SK-N-SH treated with all-trans-retinoic acid at 6 μM for 48 hours (cell line): ENCODE results near the gene EEFSEC.

Experiments
- ATAC-seq: fragments of 200-7000 bp; cut with Tn5 transposase; 3 replicates; pipeline ENCODE4 v1.9.1; 2020; ENCODE audit warnings: mild to moderate bottlenecking, moderate library complexity
- ARNTL ChIP-seq: fragments of 450-650 bp; formaldehyde crosslinking; IDR thresholded peaks from 2 replicates; pipeline ENCODE4 v1.5.0; 2020; ENCODE audit warnings: low read depth, mild to moderate bottlenecking, moderate library complexity, borderline replicate concordance
- BACH2 ChIP-seq: fragments of 250-450 bp; sonication (Bioruptor Pico); IDR thresholded peaks from 2 replicates; pipeline ENCODE4 v1.9.0; 2021; ENCODE audit warnings: mild to moderate bottlenecking, borderline replicate concordance
- ESRRG ChIP-seq: fragments of 250-450 bp; sonication (Bioruptor Pico); IDR thresholded peaks from 2 replicates; pipeline ENCODE4 v1.6.1; 2021; ENCODE audit warnings: mild to moderate bottlenecking
- GLIS3 ChIP-seq: fragments of 250-450 bp; sonication (Bioruptor Pico); IDR thresholded peaks from 2 replicates; pipeline ENCODE4 v1.5.0; 2020; ENCODE audit warnings: mild to moderate bottlenecking, moderate library complexity
- PPARA ChIP-seq: fragments of 250-450 bp; sonication (Bioruptor Pico); IDR thresholded peaks from 2 replicates; pipeline ENCODE4 v1.5.0; 2020; ENCODE audit warnings: mild to moderate bottlenecking, borderline replicate concordance
- RARB ChIP-seq: fragments of 250-450 bp; sonication (Bioruptor Pico); IDR thresholded peaks from 2 replicates; pipeline ENCODE4 v1.8.0; 2021; ENCODE audit warnings: mild to moderate bottlenecking, moderate library complexity
- SNAI2 ChIP-seq: fragments of 250-450 bp; sonication (Bioruptor Pico); IDR thresholded peaks from 2 replicates; pipeline ENCODE4 v1.5.0; 2020; ENCODE audit warnings: mild to moderate bottlenecking, moderate library complexity
- TCF4 ChIP-seq: fragments of 250-450 bp; sonication (Bioruptor Pico); IDR thresholded peaks from 2 replicates; pipeline ENCODE4 v1.8.0; 2021; ENCODE audit warnings: mild to moderate bottlenecking, moderate library complexity, borderline replicate concordance
- TOX ChIP-seq: fragments of 250-450 bp; sonication (Bioruptor Pico); IDR thresholded peaks from 2 replicates; pipeline ENCODE4 v1.8.0; 2021; ENCODE audit warnings: mild to moderate bottlenecking, moderate library complexity, borderline replicate concordance
- ZC3H10 ChIP-seq: fragments of 250-450 bp; sonication (Bioruptor Pico); IDR thresholded peaks from 2 replicates; pipeline ENCODE4 v1.5.1; 2021; ENCODE audit warnings: mild to moderate bottlenecking, moderate library complexity
- ZFP3 ChIP-seq: fragments of 250-450 bp; sonication (Bioruptor Pico); IDR thresholded peaks from 2 replicates; pipeline ENCODE4 v1.5.0; 2020; ENCODE audit warnings: mild to moderate bottlenecking, moderate library complexity
- ZFP30 ChIP-seq: fragments of 450-650 bp; formaldehyde crosslinking; IDR thresholded peaks from 2 replicates; pipeline ENCODE4 v1.5.0; 2022; ENCODE audit warnings: mild to moderate bottlenecking, moderate library complexity
- ZNF565 ChIP-seq: fragments of 450-650 bp; formaldehyde crosslinking; conservative IDR thresholded peaks from 2 replicates; pipeline ENCODE4 v1.5.0; 2020; ENCODE audit warnings: low read depth, mild to moderate bottlenecking, moderate library complexity
- ZNF70 ChIP-seq: fragments of 450-650 bp; formaldehyde crosslinking; IDR thresholded peaks from 2 replicates; pipeline ENCODE4 v1.5.0; 2020; ENCODE audit warnings: mild to moderate bottlenecking, moderate library complexity
- ZNF8 ChIP-seq: fragments of 450-650 bp; formaldehyde crosslinking; IDR thresholded peaks from 2 replicates; pipeline ENCODE4 v1.5.0; 2020; ENCODE audit warnings: mild to moderate bottlenecking, moderate library complexity
- TF ChIP-seq, protein P1 (sequence below): fragments of 250-450 bp; sonication (Bioruptor Pico); IDR thresholded peaks from 2 replicates; pipeline ENCODE4 v1.8.0; 2021; ENCODE audit warnings: low read depth, mild to moderate bottlenecking, moderate library complexity, borderline replicate concordance
- TF ChIP-seq, protein P2 (sequence below): fragments of 250-450 bp; sonication (Bioruptor Pico); IDR thresholded peaks from 2 replicates; pipeline ENCODE4 v1.5.1; 2021; ENCODE audit warnings: mild to moderate bottlenecking, moderate library complexity
- TF ChIP-seq, protein P3 (sequence below): fragments of 250-450 bp; sonication (Bioruptor Pico); IDR thresholded peaks from 2 replicates; pipeline ENCODE4 v1.8.0; 2020; ENCODE audit warnings: mild to moderate bottlenecking, moderate library complexity, borderline replicate concordance
- TF ChIP-seq, protein P4 (sequence below): fragments of 250-450 bp; sonication (Bioruptor Pico); IDR thresholded peaks from 2 replicates; pipeline ENCODE4 v1.5.0; 2020; ENCODE audit warnings: mild to moderate bottlenecking, moderate library complexity
- TF ChIP-seq, protein P5 (sequence below): fragments of 250-450 bp; sonication (Bioruptor Pico); IDR thresholded peaks from 2 replicates; pipeline ENCODE4 v1.5.1; 2020; ENCODE audit warnings: low read depth, mild to moderate bottlenecking, moderate library complexity

Gene EEFSEC

DNA sequence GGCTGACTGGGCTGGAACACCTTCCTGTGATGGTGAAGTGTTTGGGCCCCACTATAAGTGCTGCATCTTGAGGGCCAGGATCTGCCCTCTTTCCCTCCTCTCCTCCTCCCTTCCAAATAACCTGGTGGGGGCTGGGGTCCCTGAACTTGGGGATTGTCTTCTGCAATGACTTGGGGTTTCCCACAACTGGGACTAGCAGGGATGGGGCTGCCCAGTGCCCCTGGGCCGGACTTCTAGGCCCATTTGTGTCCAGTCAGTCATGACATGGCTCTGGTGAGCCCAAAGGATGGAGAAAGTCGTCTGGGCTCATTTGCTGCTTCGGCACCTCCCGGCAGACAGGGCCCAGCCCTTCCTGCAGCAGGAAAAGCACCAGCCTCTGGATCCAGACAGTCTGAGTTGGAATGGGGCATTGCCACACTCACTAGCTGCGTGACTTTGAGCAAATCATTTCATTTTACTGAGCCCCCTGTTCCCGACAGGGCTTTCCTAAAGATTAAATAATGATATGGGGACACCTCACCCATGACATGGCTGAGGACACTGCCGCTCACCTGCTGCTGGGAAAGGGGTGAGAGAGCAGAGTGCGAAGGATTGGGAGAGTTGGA is 200.2 kb downstream of the EEFSEC start:
- TF ChIP-seq ZNF70 (CRISPR knock-in tag) (no peak), ZNF8 (CRISPR knock-in tag) (no peak), ZFP30 (no peak), TCF4 (CRISPR knock-in tag) (no peak), BACH2 (CRISPR knock-in tag) (no peak), TOX (no peak), RARB (no peak), ZNF565 (CRISPR knock-in tag) (no peak), SNAI2 (no peak)
- TF ChIP-seq, protein P1, sequence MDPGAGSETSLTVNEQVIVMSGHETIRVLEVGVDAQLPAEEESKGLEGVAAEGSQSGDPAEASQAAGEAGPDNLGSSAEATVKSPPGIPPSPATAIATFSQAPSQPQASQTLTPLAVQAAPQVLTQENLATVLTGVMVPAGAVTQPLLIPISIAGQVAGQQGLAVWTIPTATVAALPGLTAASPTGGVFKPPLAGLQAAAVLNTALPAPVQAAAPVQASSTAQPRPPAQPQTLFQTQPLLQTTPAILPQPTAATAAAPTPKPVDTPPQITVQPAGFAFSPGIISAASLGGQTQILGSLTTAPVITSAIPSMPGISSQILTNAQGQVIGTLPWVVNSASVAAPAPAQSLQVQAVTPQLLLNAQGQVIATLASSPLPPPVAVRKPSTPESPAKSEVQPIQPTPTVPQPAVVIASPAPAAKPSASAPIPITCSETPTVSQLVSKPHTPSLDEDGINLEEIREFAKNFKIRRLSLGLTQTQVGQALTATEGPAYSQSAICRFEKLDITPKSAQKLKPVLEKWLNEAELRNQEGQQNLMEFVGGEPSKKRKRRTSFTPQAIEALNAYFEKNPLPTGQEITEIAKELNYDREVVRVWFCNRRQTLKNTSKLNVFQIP (CRISPR knock-in tag): no peak
- ATAC-seq: no peak

DNA sequence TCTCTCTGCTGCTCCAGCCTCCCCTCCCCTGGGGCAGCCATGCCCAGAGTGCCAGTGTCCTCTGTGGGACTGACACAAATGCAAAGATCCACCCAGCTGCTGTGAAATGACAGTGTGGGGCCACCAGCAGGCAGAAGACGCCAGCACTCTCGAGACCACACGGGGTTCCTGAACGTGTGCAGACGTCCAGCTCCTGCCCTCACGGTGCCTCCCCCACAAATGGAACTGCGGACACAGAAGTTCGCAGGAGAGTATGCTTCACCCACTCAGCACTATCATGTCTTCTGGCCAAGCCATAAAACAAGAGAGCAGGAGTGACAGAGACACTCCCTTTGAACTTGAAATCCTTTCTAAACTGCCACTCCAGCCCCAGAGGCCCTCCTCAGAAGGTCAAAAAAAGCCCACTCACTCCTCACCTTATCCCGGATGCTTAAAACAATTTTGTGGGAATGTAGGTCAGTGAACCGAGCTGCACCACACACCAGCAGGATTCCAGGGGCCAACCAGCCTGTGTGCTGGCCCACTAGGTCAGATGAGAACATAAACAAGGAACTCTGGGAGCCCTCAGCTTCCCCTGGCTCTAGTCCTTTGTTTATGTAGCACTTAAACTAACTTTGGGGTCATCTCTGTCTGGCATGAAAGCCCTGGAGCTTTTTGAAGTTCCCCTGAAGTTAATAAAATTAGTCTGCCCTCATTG is 200.9 kb downstream of the EEFSEC start:
- TF ChIP-seq ZFP30 (no peak), ZFP3 (CRISPR knock-in tag) (no peak), SNAI2 (no peak), ARNTL (CRISPR knock-in tag) (no peak), TCF4 (CRISPR knock-in tag) (no peak), RARB (no peak), PPARA (CRISPR knock-in tag) (no peak), TOX (no peak), BACH2 (CRISPR knock-in tag) (no peak), GLIS3 (no peak)
- TF ChIP-seq, protein P2, sequence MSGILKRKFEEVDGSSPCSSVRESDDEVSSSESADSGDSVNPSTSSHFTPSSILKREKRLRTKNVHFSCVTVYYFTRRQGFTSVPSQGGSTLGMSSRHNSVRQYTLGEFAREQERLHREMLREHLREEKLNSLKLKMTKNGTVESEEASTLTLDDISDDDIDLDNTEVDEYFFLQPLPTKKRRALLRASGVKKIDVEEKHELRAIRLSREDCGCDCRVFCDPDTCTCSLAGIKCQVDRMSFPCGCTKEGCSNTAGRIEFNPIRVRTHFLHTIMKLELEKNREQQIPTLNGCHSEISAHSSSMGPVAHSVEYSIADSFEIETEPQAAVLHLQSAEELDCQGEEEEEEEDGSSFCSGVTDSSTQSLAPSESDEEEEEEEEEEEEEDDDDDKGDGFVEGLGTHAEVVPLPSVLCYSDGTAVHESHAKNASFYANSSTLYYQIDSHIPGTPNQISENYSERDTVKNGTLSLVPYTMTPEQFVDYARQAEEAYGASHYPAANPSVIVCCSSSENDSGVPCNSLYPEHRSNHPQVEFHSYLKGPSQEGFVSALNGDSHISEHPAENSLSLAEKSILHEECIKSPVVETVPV: no peak
- TF ChIP-seq, protein P3, sequence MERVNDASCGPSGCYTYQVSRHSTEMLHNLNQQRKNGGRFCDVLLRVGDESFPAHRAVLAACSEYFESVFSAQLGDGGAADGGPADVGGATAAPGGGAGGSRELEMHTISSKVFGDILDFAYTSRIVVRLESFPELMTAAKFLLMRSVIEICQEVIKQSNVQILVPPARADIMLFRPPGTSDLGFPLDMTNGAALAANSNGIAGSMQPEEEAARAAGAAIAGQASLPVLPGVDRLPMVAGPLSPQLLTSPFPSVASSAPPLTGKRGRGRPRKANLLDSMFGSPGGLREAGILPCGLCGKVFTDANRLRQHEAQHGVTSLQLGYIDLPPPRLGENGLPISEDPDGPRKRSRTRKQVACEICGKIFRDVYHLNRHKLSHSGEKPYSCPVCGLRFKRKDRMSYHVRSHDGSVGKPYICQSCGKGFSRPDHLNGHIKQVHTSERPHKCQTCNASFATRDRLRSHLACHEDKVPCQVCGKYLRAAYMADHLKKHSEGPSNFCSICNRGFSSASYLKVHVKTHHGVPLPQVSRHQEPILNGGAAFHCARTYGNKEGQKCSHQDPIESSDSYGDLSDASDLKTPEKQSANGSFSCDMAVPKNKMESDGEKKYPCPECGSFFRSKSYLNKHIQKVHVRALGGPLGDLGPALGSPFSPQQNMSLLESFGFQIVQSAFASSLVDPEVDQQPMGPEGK (CRISPR knock-in tag): no peak
- TF ChIP-seq, protein P4, sequence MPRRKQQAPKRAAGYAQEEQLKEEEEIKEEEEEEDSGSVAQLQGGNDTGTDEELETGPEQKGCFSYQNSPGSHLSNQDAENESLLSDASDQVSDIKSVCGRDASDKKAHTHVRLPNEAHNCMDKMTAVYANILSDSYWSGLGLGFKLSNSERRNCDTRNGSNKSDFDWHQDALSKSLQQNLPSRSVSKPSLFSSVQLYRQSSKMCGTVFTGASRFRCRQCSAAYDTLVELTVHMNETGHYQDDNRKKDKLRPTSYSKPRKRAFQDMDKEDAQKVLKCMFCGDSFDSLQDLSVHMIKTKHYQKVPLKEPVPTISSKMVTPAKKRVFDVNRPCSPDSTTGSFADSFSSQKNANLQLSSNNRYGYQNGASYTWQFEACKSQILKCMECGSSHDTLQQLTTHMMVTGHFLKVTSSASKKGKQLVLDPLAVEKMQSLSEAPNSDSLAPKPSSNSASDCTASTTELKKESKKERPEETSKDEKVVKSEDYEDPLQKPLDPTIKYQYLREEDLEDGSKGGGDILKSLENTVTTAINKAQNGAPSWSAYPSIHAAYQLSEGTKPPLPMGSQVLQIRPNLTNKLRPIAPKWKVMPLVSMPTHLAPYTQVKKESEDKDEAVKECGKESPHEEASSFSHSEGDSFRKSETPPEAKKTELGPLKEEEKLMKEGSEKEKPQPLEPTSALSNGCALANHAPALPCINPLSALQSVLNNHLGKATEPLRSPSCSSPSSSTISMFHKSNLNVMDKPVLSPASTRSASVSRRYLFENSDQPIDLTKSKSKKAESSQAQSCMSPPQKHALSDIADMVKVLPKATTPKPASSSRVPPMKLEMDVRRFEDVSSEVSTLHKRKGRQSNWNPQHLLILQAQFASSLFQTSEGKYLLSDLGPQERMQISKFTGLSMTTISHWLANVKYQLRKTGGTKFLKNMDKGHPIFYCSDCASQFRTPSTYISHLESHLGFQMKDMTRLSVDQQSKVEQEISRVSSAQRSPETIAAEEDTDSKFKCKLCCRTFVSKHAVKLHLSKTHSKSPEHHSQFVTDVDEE (CRISPR knock-in tag): no peak
- TF ChIP-seq, protein P5, sequence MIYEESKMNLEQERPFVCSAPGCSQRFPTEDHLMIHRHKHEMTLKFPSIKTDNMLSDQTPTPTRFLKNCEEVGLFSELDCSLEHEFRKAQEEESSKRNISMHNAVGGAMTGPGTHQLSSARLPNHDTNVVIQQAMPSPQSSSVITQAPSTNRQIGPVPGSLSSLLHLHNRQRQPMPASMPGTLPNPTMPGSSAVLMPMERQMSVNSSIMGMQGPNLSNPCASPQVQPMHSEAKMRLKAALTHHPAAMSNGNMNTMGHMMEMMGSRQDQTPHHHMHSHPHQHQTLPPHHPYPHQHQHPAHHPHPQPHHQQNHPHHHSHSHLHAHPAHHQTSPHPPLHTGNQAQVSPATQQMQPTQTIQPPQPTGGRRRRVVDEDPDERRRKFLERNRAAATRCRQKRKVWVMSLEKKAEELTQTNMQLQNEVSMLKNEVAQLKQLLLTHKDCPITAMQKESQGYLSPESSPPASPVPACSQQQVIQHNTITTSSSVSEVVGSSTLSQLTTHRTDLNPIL (CRISPR knock-in tag): no peak
- ATAC-seq: no peak

DNA sequence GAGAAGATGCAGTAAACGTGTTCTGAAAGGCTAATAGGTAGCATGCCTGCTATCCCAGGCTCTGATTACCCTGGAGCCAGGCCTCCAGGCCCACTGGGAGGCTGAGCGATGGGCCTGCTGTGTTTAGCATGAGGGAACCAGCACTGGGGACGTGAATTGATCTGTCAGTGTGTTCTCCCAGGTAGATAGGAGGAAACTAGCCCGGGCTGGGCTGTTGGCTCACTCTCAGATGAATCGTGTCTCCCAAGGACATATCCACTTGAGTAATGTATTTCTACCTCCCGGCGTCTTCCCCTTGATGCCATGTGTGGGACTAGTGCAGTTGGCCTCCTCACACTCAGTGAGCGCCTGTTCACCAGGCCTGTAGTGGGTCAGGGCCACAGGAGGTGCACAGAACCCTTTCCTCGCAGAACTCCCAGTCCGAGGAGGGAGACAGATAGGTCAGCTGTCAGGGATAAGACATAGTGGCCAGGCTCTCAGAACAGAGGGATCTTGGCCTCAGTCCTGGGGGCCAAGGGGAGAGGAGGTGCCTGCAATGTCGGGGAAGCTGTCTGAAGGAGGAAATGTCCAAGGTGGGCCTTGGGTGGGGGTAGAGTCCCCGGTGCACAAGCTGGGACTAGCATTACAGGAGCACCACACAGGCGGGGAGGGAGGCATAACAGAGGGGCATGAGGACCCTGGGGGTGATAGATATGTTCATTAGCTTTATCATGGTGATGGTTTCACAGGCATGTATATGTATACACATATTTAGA is 201.7 kb downstream of the EEFSEC start:
- TF ChIP-seq SNAI2 (no peak), ZNF8 (CRISPR knock-in tag) (no peak), ZC3H10 (CRISPR knock-in tag) (no peak), ESRRG (CRISPR knock-in tag) (no peak), ZNF70 (CRISPR knock-in tag) (no peak), RARB (no peak)
- no peak for ATAC-seq
